Naive B cell (primary cell): ENCODE results near the gene SELENOF. TPM values are rescaled to one million over a fixed set of nuclear protein-coding genes. Genes with fewer than 3 reads are reported as not detected.

Source experiments
- ATAC-seq, 2 donors: fragments of 150-1000 bp; cut with Tn5 transposase; 2 replicates each; pipeline ENCODE4 v1.10.0; 2021; ENCODE audit warnings: low read depth in 2 of 2, mild to moderate bottlenecking in 2 of 2, moderate library complexity in 2 of 2
- DNase-seq: peaks from one replicate; pipeline ENCODE4 v3.0.0; 2022
- H3K27ac Mint-ChIP-seq, 6 donors: one replicate each; pipeline ENCODE4 v1.8.0; 2020 to 2022; ENCODE audit warnings: mild to moderate bottlenecking in 6 of 6, mixed read lengths in 6 of 6, moderate library complexity in 5 of 6, inconsistent platforms in 2 of 6
- H3K27me3 Mint-ChIP-seq, 3 donors: one replicate each; pipeline ENCODE4 v1.8.0; 2021 to 2022; ENCODE audit warnings: mixed read lengths in 3 of 3, mild to moderate bottlenecking in 1 of 3
- H3K36me3 Mint-ChIP-seq, 2 donors: one replicate each; pipeline ENCODE4 v1.8.0; 2020 to 2022; ENCODE audit warnings: mixed read lengths in 2 of 2, inconsistent platforms in 1 of 2, mild to moderate bottlenecking in 1 of 2
- H3K4me1 Mint-ChIP-seq, 3 donors: one replicate each; pipeline ENCODE4 v1.8.0; 2020 to 2022; ENCODE audit warnings: mixed read lengths in 3 of 3, inconsistent platforms in 1 of 3, mild to moderate bottlenecking in 1 of 3, moderate library complexity in 1 of 3
- H3K4me3 Mint-ChIP-seq, 8 donors: one replicate each; pipeline ENCODE4 v1.8.0; 2020 to 2022; ENCODE audit warnings: mild to moderate bottlenecking in 8 of 8, mixed read lengths in 8 of 8, moderate library complexity in 8 of 8, inconsistent platforms in 2 of 8
- H3K9me3 Mint-ChIP-seq, 7 donors: one replicate each; pipeline ENCODE4 v1.8.0; 2020 to 2022; ENCODE audit warnings: mixed read lengths in 7 of 7, mild to moderate bottlenecking in 5 of 7, inconsistent platforms in 2 of 7, moderate library complexity in 1 of 7
- polyA plus RNA-seq, 6 donors: library from polyadenylated mRNA; unstranded; fragments of 300-500 nt; fragmentation: Illumina TruSeq; gene quantifications; one replicate each; pipeline ENCODE4 v1.2.3, GENCODE V29; 2021; ENCODE audit warnings: low read depth in 6 of 6

The SELENOF gene
- polyA plus RNA-seq, 6 donors from 2014 or later, result 558 to 771 (median 701) TPM

- peaks cover 21 to 33% (median 28%) of the 10 kb centered on the region in 3 donors for H3K4me1 Mint-ChIP-seq
- no peaks in the 10 kb centered on the region for H3K36me3 Mint-ChIP-seq
- DNase-seq, result no peak
- H3K27me3 Mint-ChIP-seq, result no peaks in the 10 kb centered on the region
- no peak overlapping the region for H3K27ac Mint-ChIP-seq
- no peaks in the 10 kb centered on the region for H3K9me3 Mint-ChIP-seq
- ATAC-seq, result no peak
- no peak overlapping the region for H3K4me3 Mint-ChIP-seq
Observed at GRCh38 chr1:86938450-86938849, 24.5 kb upstream of the SELENOF start.

GRCh38 chr1:86933562-86934377 is 19.8 kb upstream of the SELENOF start:
- ATAC-seq (no peak), DNase-seq (no peak)
- H3K36me3 Mint-ChIP-seq, result no peaks in the 10 kb centered on the region
- H3K27ac Mint-ChIP-seq, result peak overlapping the region in 3 of 6 donors; percentile 5 to 51 (median 16)
- no peaks in the 10 kb centered on the region for H3K9me3 Mint-ChIP-seq
- no peaks in the 10 kb centered on the region for H3K27me3 Mint-ChIP-seq
- H3K4me1 Mint-ChIP-seq, result peaks cover 24 to 33% (median 25%) of the 10 kb centered on the region in 3 donors
- no peak overlapping the region for H3K4me3 Mint-ChIP-seq

GRCh38 chr1:86933051-86933450 is 19.1 kb upstream of the SELENOF start:
- DNase-seq, result no peak
- Mint-ChIP-seq H3K9me3 (no peaks in the 10 kb centered on the region), H3K36me3 (no peaks in the 10 kb centered on the region), H3K27me3 (no peaks in the 10 kb centered on the region), H3K27ac (peak overlapping the region in 1 of 6 donors; percentile 16), H3K4me3 (no peak overlapping the region), H3K4me1 (peaks cover 19 to 26% (median 20%) of the 10 kb centered on the region in 3 donors)
- ATAC-seq, result no peak

GRCh38 chr1:86928819-86929218 is 14.9 kb upstream of the SELENOF start:
- Mint-ChIP-seq H3K4me1 (peaks cover 21 to 36% (median 36%) of the 10 kb centered on the region in 3 donors), H3K4me3 (no peak overlapping the region), H3K36me3 (peaks cover 12 to 21% of the 10 kb centered on the region in 2 donors), H3K27me3 (no peaks in the 10 kb centered on the region), H3K27ac (peak overlapping the region in 1 of 6 donors; percentile 30), H3K9me3 (peaks cover 6 to 23% (median 18%) of the 10 kb centered on the region in 7 donors)
- DNase-seq, result no peak
- no peak for ATAC-seq

GRCh38 chr1:86926883-86927282 is 13.0 kb upstream of the SELENOF start:
- peak overlapping the region in 1 of 8 donors; percentile 47 for H3K4me3 Mint-ChIP-seq
- H3K9me3 Mint-ChIP-seq, result peaks cover 8 to 39% (median 34%) of the 10 kb centered on the region in 7 donors
- no peak overlapping the region for H3K27ac Mint-ChIP-seq
- DNase-seq (no peak), ATAC-seq (no peak)
- H3K27me3 Mint-ChIP-seq, result no peaks in the 10 kb centered on the region
- H3K36me3 Mint-ChIP-seq, result peaks cover 18 to 35% of the 10 kb centered on the region in 2 donors
- H3K4me1 Mint-ChIP-seq, result peaks cover 20 to 33% (median 20%) of the 10 kb centered on the region in 3 donors

GRCh38 chr1:86925742-86926141 is 11.8 kb upstream of the SELENOF start:
- H3K4me1 Mint-ChIP-seq, result peaks cover 20 to 27% (median 25%) of the 10 kb centered on the region in 3 donors
- no peak for ATAC-seq
- H3K9me3 Mint-ChIP-seq, result peaks cover 8 to 50% (median 37%) of the 10 kb centered on the region in 7 donors
- H3K4me3 Mint-ChIP-seq, result no peak overlapping the region
- no peak overlapping the region for H3K27ac Mint-ChIP-seq
- no peaks in the 10 kb centered on the region for H3K27me3 Mint-ChIP-seq
- no peak for DNase-seq
- H3K36me3 Mint-ChIP-seq, result peaks cover 27 to 35% of the 10 kb centered on the region in 2 donors

- Mint-ChIP-seq H3K36me3 (peaks cover 27 to 35% of the 10 kb centered on the region in 2 donors), H3K4me1 (peaks cover 22 to 25% (median 24%) of the 10 kb centered on the region in 3 donors), H3K27ac (no peak overlapping the region), H3K4me3 (peak overlapping the region in 2 of 8 donors; percentile 54 to 66), H3K27me3 (no peaks in the 10 kb centered on the region), H3K9me3 (peaks cover 8 to 50% (median 37%) of the 10 kb centered on the region in 7 donors)
- DNase-seq, result no peak
- ATAC-seq, result no peak
Observed at GRCh38 chr1:86924324-86924960, 10.5 kb upstream of the SELENOF start.

GRCh38 chr1:86922445-86922844 is 8.5 kb upstream of the SELENOF start:
- DNase-seq (no peak), ATAC-seq (no peak)
- no peaks in the 10 kb centered on the region for H3K27me3 Mint-ChIP-seq
- peaks cover 27 to 35% of the 10 kb centered on the region in 2 donors for H3K36me3 Mint-ChIP-seq
- H3K27ac Mint-ChIP-seq, result no peak overlapping the region
- no peak overlapping the region for H3K4me3 Mint-ChIP-seq
- H3K9me3 Mint-ChIP-seq, result peaks cover 8 to 50% (median 37%) of the 10 kb centered on the region in 7 donors
- H3K4me1 Mint-ChIP-seq, result peaks cover 21 to 24% (median 22%) of the 10 kb centered on the region in 3 donors

GRCh38 chr1:86916752-86917151 is 2.8 kb upstream of the SELENOF start:
- no peak for DNase-seq
- peaks cover 11 to 22% (median 17%) of the 10 kb centered on the region in 3 donors for H3K4me1 Mint-ChIP-seq
- no peak overlapping the region for H3K27ac Mint-ChIP-seq
- ATAC-seq, result no peak
- peak overlapping the region in 4 of 8 donors; percentile 4 to 62 (median 38) for H3K4me3 Mint-ChIP-seq
- no peaks in the 10 kb centered on the region for H3K27me3 Mint-ChIP-seq
- peaks cover under 1 to 9% of the 10 kb centered on the region in 2 donors for H3K36me3 Mint-ChIP-seq
- H3K9me3 Mint-ChIP-seq, result peaks cover 0 to 10% (median 1%) of the 10 kb centered on the region in 7 donors

GRCh38 chr1:86915737-86916235 is 1.9 kb upstream of the SELENOF start:
- peaks cover 19 to 31% (median 21%) of the 10 kb centered on the region in 3 donors for H3K4me1 Mint-ChIP-seq
- no peak overlapping the region for H3K4me3 Mint-ChIP-seq
- DNase-seq (no peak), ATAC-seq (no peak)
- peaks cover 0 to 1% (median 0%) of the 10 kb centered on the region in 7 donors for H3K9me3 Mint-ChIP-seq
- no peaks in the 10 kb centered on the region for H3K27me3 Mint-ChIP-seq
- peaks cover 8 to 10% of the 10 kb centered on the region in 2 donors for H3K36me3 Mint-ChIP-seq
- H3K27ac Mint-ChIP-seq, result no peak overlapping the region

- H3K4me1 Mint-ChIP-seq, result peaks cover 23 to 36% (median 27%) of the 10 kb centered on the region in 3 donors
- DNase-seq (peak; percentile 41), ATAC-seq (peak; percentile 2 to 6)
- H3K36me3 Mint-ChIP-seq, result peaks cover 11 to 16% of the 10 kb centered on the region in 2 donors
- H3K9me3 Mint-ChIP-seq, result no peaks in the 10 kb centered on the region
- H3K27me3 Mint-ChIP-seq, result no peaks in the 10 kb centered on the region
- no peak overlapping the region for H3K4me3 Mint-ChIP-seq
- no peak overlapping the region for H3K27ac Mint-ChIP-seq
Observed at GRCh38 chr1:86914998-86915736, 1.2 kb upstream of the SELENOF start.

GRCh38 chr1:86914601-86914997 is 673 bp upstream of the SELENOF start, which contains the start of gene HS2ST1:
Gene HS2ST1, plus strand, starts transcription at chr1:86914635.
- Mint-ChIP-seq H3K27ac (no peak within 1 kb of the TSS), H3K27me3 (no peaks in the 10 kb centered on the region), H3K4me3 (no peak within 1 kb of the TSS), H3K36me3 (peaks cover 16 to 22% of the 10 kb centered on the region in 2 donors), H3K9me3 (no peaks in the 10 kb centered on the region), H3K4me1 (peaks cover 28 to 41% (median 33%) of the 10 kb centered on the region in 3 donors)
- ATAC-seq (no peak), DNase-seq (no peak)

- H3K27me3 Mint-ChIP-seq, result no peaks in the 10 kb centered on the region
- DNase-seq, result peak; percentile 51
- no peak overlapping the region for H3K4me3 Mint-ChIP-seq
- peaks cover 16 to 28% of the 10 kb centered on the region in 2 donors for H3K36me3 Mint-ChIP-seq
- peaks cover 40 to 53% (median 44%) of the 10 kb centered on the region in 3 donors for H3K4me1 Mint-ChIP-seq
- peak; percentile 7 to 19 for ATAC-seq
- no peak overlapping the region for H3K27ac Mint-ChIP-seq
- H3K9me3 Mint-ChIP-seq, result no peaks in the 10 kb centered on the region
Observed at GRCh38 chr1:86913399-86913895, 479 bp downstream of the SELENOF start.
